ENCODE data around the gene CCDC28B. TPM values are rescaled to one million over a fixed set of nuclear protein-coding genes. Genes with fewer than 3 reads are reported as not detected.
A peak's percentile ranks its signal among the peaks of the same experiment; 100 is the strongest.
"Not testable (repeated sequence)": the region's sequence is repeated elsewhere in the genome, so short reads cannot be mapped to it uniquely, and the experiment has no call there.

Gene CCDC28B
- 10 to 100 TPM; 21.1 to 29.0 (median 25.1) TPM for polyA plus RNA-seq (ENCODE audit: insufficient read length in 4 of 4)

DNA sequence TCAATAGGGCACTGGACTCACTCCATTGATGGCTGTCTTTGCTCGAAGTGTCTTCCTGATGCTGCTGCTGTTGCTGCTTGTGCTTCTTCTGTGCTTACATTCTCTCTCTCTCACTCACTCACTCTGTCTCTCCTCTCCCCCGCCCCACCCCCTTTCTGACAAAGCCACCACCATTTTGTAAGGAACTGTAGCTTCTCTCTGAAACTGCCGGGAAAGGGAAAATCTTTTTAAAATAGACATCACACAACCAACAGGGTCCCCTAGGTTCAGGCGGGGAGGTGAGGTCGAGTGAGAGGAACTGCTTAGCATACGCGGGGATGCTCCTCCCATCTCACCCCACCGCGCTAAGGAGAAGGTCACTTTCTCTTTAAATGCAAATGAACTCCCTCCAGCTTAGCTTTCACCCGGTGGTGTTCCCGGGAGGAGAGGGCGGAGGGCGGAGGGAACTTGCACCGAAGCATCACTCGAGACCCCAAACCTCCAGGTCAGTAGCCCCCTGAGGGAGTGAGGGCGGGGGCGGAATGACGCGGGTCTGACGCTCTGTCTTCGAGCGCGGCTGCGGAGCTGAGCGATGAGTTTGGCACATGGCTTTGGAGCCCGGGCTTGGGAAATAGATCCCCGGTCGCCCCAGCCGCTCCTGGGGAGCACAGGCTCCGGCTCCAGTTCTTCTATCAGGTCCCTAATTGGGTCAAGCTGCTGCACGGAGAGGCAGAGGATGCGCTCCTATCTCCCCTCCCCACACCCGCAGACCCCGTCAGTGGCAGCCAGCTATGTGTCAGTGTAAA lies at the start of gene CCDC28B:
CCDC28B (plus strand) TSS at position 370 of the 785 bp plus-strand sequence. CDS start 1,341 bp downstream, outside the sequence.
- no peak for DNase-seq (ENCODE audit: low read depth in 4 of 4, low spot score in 3 of 4)

DNA sequence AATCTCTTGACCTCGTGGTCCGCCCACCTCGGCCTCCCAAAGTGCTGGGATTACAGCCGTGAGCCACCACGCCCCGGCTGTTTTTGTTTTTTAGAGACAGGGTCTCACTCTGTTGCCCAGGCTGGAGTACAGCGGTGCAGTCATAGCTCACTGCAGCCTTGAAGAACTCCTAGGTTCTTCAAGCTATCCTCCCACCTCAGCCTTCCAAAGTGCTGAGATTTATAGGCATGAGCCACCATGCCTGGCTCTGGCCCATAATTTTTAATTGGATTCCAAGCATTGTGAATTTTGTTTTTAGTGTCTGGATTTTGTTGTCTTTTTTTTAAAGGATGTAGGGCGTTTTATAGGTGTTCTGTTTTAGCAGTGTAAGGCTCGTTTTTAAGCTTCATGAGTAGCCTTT lies 49.5 kb upstream of the CCDC28B start:
- DNase-seq (ENCODE audit: low read depth in 4 of 4, low spot score in 3 of 4), result no peak

GRCh38 chr1:32151319-32151787 lies 49.0 kb upstream of the CCDC28B start:
- DNase-seq (ENCODE audit: low read depth in 4 of 4, low spot score in 3 of 4), result no peak

- no peak for DNase-seq (ENCODE audit: low read depth in 4 of 4, low spot score in 3 of 4)
Measured at GRCh38 chr1:32159189-32159588, 41.2 kb upstream of the CCDC28B start.

DNA sequence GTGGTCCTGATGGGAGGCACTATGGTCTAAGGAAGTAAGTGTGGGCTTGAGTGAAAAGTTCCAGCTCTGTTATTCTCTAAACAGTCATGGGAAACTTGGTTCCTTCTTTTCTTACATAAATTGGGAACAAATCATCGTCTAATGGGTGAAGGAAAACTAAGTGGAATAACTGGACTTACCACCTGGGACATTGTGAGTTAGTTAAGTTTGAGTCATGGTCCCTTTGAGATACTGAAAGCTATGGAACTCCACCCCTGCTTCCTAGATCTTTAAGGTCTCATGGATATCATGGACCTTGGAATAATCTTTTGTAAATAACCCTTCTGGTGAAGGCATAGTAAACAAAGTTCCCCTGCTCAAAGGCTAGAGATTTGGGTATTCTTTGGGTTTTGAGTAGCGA lies 37.0 kb upstream of the CCDC28B start:
- no peak for DNase-seq (ENCODE audit: low read depth in 4 of 4, low spot score in 3 of 4)

GRCh38 chr1:32165633-32166032 lies 34.8 kb upstream of the CCDC28B start:
- DNase-seq (ENCODE audit: low read depth in 4 of 4, low spot score in 3 of 4), result not testable (repeated sequence)

DNA sequence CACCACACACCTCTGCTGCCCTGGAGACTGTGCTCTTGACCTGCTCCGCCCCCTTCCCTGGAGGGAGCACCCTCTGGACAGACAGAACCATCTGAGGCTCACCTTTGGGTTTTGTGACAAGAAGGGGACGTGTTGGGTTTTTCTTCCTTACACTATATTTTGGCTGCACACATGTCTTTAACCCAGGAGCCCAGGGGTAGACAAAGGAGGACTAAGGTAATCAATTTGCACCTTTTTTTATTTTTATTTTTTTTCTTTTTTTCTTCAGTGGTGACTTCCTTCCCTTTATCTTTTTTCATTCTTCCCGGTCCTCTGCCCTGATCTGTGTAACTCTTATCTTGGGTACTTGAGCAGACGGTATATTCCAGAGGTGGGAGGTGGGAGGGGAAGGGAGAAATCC lies 29.4 kb upstream of the CCDC28B start:
- no peak for DNase-seq (ENCODE audit: low read depth in 4 of 4, low spot score in 3 of 4)

GRCh38 chr1:32172621-32173245 lies 27.7 kb upstream of the CCDC28B start:
- no peak for DNase-seq (ENCODE audit: low read depth in 4 of 4, low spot score in 3 of 4)

- no peak for DNase-seq (ENCODE audit: low read depth in 4 of 4, low spot score in 3 of 4)
Measured at GRCh38 chr1:32178380-32179192, 21.8 kb upstream of the CCDC28B start.

DNA sequence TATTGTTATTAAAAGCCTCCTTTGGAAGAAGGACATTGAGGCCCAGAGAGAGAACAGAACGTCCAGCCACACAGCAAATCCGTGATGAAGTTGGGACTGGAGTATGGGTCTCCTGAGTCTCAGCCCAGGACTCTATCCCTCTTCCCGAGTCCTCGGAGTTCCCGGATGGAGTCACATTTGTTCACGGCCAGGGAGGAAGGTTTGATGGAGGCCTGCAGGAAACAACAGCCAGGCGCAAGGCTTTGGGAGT lies 21.3 kb upstream of the CCDC28B start:
- no peak for DNase-seq (ENCODE audit: low read depth in 4 of 4, low spot score in 3 of 4)

DNA sequence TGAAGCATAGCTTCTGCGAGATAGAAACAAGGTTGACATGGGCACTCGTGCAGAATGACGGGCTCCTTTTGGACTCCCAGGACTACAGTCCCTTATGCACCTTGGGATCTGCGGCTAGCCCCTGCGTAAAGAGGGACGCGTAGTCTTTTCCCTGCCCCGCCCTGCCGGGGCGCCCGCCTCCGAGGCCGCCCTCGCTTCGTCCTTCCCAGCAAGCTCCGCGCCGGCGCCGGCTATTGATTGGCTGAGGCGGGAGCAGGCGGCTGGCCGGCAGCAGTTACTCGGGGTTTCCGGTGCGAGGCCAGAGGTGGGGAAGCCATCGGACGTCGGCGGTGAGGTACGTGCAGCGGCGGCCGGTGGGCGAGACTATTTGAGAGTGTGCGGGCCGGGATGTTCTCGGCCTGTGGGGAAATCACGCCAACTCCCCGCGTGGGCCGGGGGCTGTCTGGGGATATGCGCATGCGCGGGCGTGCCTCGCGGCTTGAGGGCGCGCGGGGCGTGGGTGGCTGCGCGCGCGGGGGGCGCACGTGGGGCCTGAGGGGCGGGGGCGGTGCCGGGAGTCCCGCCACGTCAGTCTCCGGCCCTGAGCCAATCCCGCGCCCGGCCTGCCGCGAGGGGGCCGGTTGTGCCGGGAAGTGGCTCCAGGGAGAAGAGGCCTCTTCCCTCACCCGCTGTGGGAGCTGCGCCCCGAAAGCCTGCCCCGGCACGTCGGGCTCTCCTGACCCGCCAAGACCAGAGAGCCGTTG lies 20.8 kb upstream of the CCDC28B start, which contains the start of gene TXLNA:
TXLNA (plus strand) TSS at position 233 of the 743 bp plus-strand sequence. CDS start 671 bp downstream, outside the sequence.
- DNase-seq (ENCODE audit: low read depth in 4 of 4, low spot score in 3 of 4), result peak; percentile 81 to 87 (median 84)

DNA sequence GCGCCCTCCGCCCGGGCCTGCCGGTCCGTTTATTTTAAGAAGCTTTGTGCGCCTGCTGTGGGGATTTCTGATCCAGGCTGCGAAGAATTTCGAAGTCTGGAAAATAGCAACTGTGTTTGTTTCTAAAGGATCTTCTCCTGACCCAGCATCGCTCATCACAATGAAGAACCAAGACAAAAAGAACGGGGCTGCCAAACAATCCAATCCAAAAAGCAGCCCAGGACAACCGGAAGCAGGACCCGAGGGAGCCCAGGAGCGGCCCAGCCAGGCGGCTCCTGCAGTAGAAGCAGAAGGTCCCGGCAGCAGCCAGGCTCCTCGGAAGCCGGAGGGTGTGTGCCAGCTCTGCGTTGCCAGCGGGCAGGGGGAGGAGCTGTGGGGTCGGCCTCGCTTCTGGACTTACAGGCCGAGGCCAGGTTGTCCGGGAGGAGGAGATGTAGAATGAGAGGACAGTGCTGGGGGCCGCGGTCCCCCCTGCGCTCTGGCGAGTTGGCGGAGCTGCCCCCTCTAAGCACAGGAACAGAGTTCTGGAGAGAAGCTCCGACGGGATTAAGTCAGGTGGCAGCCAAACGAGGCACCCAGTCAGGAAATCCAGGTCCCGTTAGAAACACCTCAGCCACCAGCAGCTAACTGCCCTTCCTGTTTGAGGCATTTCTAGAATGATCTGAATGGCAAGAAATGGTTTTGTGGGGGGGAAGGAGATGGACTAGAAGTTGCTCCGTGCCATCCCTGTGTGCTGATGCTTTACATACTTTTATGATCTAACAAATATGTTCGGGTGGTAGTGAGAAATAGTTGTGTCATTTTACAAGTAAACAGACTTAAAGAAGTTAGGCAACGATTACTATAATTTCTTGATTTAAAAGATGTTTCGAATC lies 20.0 kb upstream of the CCDC28B start:
- DNase-seq (ENCODE audit: low read depth in 4 of 4, low spot score in 3 of 4), result peak in 1 of 4 donors; percentile 24

DNA sequence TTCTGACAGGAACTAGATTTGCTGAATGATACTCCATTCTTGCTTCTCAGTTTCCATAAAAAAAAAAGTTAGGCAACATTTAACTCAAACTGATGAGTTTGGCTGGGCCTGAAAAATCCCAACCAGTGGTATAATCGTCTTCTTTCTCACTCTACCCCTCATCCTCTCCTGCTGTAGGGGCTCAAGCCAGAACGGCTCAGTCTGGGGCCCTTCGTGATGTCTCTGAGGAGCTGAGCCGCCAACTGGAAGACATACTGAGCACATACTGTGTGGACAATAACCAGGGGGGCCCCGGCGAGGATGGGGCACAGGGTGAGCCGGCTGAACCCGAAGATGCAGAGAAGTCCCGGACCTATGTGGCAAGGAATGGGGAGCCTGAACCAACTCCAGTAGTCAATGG lies 19.3 kb upstream of the CCDC28B start:
- DNase-seq (ENCODE audit: low read depth in 4 of 4, low spot score in 3 of 4), result no peak

DNA sequence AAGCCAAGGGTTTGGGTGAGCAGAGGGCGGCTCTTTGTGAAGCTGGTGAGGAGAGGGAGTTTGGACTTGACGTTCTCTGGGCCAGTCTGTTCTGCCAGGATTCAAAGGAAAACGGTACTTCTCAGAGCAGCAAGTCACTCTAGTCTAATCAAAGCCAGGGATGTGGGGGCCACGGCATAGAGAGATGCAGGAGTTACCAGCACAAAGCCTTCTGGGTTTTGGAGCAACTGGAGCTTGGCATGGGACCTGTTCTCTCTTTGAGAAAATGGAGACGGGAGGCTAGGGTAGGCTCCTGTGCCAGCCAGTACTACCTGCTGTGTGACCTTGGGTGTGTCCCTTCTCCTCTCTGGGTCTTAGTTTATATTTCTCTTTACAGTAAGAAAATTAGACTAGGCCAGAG lies 18.8 kb upstream of the CCDC28B start:
- DNase-seq (ENCODE audit: low read depth in 4 of 4, low spot score in 3 of 4), result no peak

GRCh38 chr1:32182060-32182459 lies 18.3 kb upstream of the CCDC28B start:
- no peak for DNase-seq (ENCODE audit: low read depth in 4 of 4, low spot score in 3 of 4)

- DNase-seq (ENCODE audit: low read depth in 4 of 4, low spot score in 3 of 4), result no peak
Measured at GRCh38 chr1:32184650-32185049, 15.7 kb upstream of the CCDC28B start.

DNA sequence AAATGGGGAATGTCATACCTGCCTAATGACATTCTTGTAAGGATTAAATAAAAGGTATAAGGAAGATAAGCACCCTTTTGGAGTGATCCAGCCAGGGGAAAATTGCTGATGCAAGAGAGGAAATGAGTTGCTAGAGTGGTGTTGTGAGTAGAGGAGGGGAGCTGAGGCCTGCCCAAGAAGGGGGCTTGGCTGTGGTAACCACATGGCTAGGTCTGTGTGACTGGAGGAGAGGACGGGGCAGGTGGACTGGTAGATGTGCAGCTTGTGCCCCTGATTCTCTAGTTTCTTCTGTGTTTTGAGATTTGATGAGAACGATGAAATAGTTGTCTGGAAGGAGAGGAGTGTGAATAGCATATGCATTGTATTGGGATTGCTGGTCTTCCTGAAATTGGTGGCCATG lies 14.3 kb upstream of the CCDC28B start:
- DNase-seq (ENCODE audit: low read depth in 4 of 4, low spot score in 3 of 4), result no peak

GRCh38 chr1:32186491-32186890 lies 13.9 kb upstream of the CCDC28B start:
- DNase-seq (ENCODE audit: low read depth in 4 of 4, low spot score in 3 of 4), result no peak

DNA sequence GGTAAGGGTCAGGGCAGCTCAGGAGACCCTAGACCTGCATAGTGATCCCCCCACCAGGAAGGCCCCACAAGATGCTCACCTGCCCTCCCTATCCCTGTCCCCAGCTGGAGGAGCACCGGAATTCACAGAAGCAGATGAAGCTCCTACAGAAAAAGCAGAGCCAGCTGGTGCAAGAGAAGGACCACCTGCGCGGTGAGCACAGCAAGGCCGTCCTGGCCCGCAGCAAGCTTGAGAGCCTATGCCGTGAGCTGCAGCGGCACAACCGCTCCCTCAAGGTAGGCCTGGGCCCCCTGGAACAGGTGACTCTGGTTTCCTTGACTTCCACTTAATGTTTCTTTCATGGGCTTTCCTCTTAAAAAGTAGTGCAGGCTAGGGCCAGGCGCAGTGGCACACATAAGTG lies 12.5 kb upstream of the CCDC28B start:
- DNase-seq (ENCODE audit: low read depth in 4 of 4, low spot score in 3 of 4), result no peak
